HG03521 (cell line): ENCODE measurements around the gene MRAS.
"Not testable (repeated sequence)": the region's sequence is repeated elsewhere in the genome, so short reads cannot be mapped to it uniquely, and the experiment has no call there.

Experiments
- ATAC-seq: cut with Tn5 transposase; IDR thresholded peaks from one replicate; pipeline ENCODE4 v1.9.1; 2021; ENCODE audit warnings: mild to moderate bottlenecking, moderate library complexity; ENCODE audit not compliant: unreplicated experiment

Gene MRAS

DNA sequence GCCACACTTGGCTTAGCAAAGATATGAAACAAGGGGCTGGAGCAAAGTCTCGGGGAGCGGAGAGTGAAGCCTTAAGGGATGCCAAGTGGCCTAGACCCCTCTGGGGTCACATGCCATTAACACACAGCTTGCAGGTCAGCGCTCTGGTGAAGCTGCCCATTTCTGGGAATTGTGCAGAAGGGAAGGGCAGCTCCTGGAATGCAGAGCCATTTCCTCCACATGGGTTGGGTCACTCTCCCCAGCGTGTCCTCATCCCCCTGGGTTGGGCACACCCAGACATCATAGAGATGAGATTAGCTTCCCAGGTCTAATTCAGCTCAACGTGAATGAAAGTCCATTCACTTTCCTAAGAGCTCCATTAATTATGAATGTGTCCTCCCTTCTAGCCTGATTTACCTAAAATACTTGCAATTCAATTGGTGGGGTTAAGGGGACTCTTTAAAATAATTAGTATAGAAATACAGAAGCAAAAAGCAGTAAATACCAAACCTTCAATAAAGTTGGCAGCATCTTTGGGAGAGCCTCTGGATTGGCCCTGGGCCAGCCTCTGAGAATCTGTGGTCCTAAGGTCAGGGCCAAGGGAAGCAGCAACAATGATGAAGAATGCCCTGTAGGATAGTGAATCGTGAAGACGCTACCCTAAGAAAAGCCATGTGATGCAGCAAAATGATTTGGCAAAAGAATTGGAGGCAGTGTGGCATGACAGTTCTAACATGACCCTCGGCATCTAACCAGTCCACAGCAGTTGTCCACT lies 17.8 kb downstream of the MRAS start:
- ATAC-seq, result no peak

GRCh38 chr3:138367326-138367850 lies 19.0 kb downstream of the MRAS start:
- ATAC-seq, result no peak

- ATAC-seq, result no peak
Observed at GRCh38 chr3:138367911-138368310, 19.5 kb downstream of the MRAS start.

DNA sequence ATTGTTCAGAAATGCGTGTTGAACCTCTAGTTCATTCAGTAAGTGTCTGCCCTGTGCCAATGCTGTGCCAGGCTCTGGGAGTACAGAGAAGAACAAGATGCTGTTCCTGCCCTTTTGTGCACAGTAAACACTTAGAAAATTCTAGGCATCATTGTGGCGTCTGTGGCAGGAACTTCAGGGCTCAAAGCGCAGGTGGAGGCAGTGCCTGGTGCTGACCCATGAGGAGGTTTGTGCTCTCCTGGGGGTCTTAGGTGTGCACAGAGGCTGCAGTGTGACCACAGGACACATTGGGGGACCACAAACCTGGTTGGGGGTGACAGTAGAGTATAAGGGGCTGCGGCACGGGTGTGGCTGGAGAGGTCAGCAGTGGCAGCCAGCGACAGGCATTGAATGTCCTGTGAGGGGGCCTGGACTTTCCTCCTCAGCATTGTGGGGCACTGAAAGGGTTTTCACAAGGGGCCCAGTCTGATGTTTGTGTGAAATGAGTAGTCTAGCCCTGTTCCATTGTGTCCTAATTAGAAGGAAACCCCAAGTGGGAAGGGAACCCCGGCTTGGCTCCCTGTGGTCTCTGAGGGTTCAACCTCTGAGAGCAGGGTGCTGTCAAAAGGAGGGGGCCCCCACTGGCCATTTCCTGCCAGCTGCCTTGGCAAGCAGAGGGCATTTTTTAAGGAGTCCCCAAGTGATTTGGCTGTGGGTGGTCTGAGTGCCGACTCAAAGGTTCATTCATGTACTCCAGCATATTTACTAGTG lies 20.9 kb downstream of the MRAS start:
- ATAC-seq, result no peak

GRCh38 chr3:138370321-138370720 lies 21.9 kb downstream of the MRAS start:
- no peak for ATAC-seq

GRCh38 chr3:138371070-138371965 lies 22.9 kb downstream of the MRAS start:
- peak; percentile 99 for ATAC-seq

- ATAC-seq, result no peak
Observed at GRCh38 chr3:138373087-138373735, 24.8 kb downstream of the MRAS start.

- ATAC-seq, result no peak
Observed at GRCh38 chr3:138373736-138374094, 25.3 kb downstream of the MRAS start.

DNA sequence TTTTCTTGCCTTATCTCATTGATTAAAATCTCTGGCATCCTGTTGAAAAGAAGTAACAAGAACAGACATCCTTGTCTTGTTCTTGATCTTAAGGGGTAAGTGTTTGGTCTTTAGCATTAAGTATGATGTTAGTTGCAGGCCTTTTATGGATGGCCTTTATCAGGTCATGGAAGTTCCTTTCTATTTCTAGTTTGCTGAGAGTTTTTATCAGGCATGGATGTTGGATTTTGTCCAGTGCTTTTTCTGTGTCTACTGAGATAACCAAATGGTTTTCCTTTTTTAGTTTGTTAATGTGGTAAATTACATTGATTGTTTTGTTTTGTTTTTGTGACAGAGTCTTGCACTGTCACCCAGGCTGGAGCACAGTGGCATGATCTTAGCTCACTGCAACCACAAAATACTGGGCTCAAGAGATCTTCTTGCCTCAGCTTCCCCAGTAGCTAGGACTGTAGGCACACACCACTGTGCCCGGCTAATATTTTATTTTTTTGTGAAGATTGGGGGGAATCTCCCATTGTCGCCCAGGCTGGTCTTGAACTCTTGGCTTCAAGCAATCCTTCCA lies 26.3 kb downstream of the MRAS start:
- no peak for ATAC-seq

DNA sequence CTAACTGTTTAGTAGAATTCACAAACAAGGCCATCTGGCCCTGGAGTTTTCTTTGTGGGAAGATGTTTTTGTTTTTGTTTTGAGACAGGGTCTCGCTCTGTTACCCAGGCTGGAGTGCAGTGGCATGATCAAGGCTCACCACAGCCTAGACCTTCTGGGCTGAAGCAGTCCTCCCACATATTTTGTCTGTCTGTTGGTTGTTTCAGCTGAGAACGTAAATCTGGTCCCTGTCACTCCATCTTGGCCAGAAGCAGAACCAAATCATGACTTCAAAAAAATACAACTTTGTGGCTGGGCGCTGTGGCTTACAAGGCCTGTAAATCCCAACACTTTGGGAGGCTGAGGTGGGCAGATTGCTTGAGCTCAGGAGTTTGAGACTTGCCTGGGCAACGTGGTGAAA lies 27.1 kb downstream of the MRAS start:
- ATAC-seq, result no peak

DNA sequence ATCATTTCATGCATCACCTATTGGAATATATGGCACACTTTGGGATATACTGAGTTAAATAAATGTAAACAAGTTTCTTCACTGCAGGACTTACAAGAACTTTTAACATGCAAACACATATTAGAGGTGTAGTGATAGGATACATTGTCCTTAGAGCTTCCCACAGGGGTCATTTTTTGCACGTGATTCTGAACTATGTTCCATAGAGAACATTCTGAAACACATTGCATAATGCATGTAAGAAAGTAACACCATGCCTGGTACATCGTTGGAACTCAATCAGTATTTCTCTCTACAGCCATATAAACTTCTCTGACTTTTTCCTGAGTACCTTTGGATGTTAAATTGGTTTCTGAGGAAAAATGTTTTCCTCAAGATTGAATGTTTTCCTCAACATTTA lies 28.3 kb downstream of the MRAS start:
- ATAC-seq, result no peak

GRCh38 chr3:138377212-138377611 lies 28.8 kb downstream of the MRAS start:
- not testable (repeated sequence) for ATAC-seq

- no peak for ATAC-seq
Observed at GRCh38 chr3:138377804-138378203, 29.4 kb downstream of the MRAS start.

DNA sequence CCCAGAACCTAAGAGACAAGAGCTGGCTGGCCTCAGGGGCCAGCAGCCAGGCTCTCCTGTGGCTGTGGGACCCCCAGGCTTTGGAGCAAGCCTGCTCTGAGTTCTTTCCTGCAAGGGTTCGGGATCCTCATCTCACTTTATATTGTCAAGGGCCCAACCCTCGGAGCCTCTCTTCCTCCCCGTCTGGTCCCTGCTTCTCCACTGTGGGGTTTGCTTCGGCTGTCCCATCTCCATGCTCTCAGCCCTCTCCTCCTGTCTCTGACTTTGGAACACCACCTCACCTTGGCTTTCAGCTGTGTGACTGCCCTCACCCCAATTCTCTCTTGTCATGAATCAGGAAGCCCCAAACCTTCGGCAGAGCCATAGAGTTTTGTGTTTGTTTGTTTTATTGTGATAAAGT lies 30.0 kb downstream of the MRAS start:
- ATAC-seq, result no peak

DNA sequence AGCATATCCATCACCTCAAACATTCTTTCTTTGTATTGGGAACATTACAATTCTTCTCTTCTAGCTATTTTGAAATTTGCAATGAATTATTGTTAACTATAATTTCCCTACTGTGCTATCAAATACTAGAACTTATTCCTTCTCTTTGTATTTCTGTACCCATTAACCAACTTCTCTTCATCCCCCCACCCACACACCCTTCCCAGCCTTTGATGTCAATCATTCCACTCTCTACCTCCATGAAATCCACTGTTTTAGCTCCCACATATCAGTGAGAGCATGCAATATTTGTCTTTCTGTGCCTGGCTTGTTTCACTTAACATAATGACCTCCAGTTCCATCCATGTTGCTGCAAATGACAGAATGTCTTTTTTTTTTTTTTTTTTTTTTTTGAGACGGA lies 30.6 kb downstream of the MRAS start:
- no peak for ATAC-seq

- no peak for ATAC-seq
Observed at GRCh38 chr3:138381413-138381901, 33.1 kb downstream of the MRAS start.

- no peak for ATAC-seq
Observed at GRCh38 chr3:138381950-138382715, 33.8 kb downstream of the MRAS start.

DNA sequence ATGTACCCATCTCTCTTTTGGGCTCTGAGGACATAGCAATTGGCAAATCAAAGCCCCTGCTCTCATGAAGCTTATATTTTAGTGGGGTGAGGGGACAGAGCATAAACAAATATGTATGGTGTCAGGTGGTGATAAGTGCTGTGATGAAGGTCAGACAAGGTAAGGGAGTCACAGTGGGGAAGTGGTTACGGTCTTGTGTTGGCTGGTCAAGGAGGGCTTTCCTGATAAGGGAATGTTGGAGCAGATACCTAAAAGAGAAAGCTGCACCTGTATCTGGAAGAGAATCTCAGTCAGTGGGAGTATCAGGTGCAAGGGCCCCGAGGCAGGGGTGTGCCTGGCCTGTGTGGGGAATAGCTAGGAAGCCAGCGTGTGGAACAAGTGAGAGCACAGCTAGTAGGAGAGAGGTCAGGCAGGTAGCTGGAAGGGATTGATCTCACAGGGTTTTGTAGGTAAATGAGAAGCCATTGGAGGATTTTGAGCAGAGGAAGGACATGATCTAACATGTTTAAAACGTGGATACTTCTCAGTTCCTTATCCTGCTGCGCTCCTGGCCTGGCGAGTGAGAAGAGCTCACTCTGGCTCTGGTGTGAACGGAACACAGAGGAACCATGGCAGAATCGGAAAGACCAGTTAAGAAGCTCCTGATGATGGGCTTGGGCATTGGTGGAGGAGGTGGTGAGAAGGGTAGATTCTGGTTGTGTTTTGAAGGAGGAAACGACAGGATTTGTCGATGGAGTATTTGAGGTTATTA lies 35.5 kb downstream of the MRAS start:
- no peak for ATAC-seq

- ATAC-seq, result no peak
Observed at GRCh38 chr3:138384531-138384930, 36.2 kb downstream of the MRAS start.
